Loucy (cell line): ENCODE data around the gene TTC24.

Experiments used
- H2AFZ ChIP-seq: fragments of 200-600 bp; sonication (generic); 2 replicates; pipeline ENCODE4 v1.6.0; 2016; ENCODE audit warnings: antibody characterized with exemption, mild to moderate bottlenecking, low read length, moderate library complexity
- H3F3A ChIP-seq: fragments of 200-600 bp; 2 replicates; pipeline ENCODE4 v1.6.0; 2016; ENCODE audit warnings: antibody characterized with exemption, low read depth, mild to moderate bottlenecking
- H3K27me3 ChIP-seq: fragments of 200-600 bp; sonication (generic); 2 replicates; pipeline ENCODE4 v1.6.1; 2014; ENCODE audit warnings: low read length, mild to moderate bottlenecking; ENCODE audit not compliant: insufficient read depth, poor library complexity, severe bottlenecking
- H3K36me3 ChIP-seq: fragments of 200-600 bp; sonication (generic); 2 replicates; pipeline ENCODE4 v1.6.1; 2016; ENCODE audit warnings: low read length; ENCODE audit not compliant: insufficient read depth
- H3K4me1 ChIP-seq: fragments of 200-600 bp; sonication (generic); 2 replicates; pipeline ENCODE4 v1.5.1; 2014; ENCODE audit warnings: low read length, mild to moderate bottlenecking; ENCODE audit not compliant: insufficient read depth, poor library complexity, severe bottlenecking
- H3K4me2 ChIP-seq: fragments of 200-600 bp; sonication (generic); 2 replicates; pipeline ENCODE4 v1.6.0; 2014; ENCODE audit warnings: antibody characterized with exemption, low read length, low read depth, mild to moderate bottlenecking; ENCODE audit not compliant: poor library complexity, severe bottlenecking
- H3K4me3 ChIP-seq: fragments of 200-600 bp; sonication (generic); 2 replicates; pipeline ENCODE4 v1.5.1; 2014; ENCODE audit warnings: low read length, mild to moderate bottlenecking, mixed read lengths; ENCODE audit not compliant: poor library complexity, severe bottlenecking
- H3K79me2 ChIP-seq: fragments of 200-600 bp; sonication (generic); 2 replicates; pipeline ENCODE4 v1.6.1; 2014; ENCODE audit warnings: low read length; ENCODE audit not compliant: insufficient read depth
- H3K9ac ChIP-seq: fragments of 200-600 bp; sonication (generic); 2 replicates; pipeline ENCODE4 v1.6.0; 2014; ENCODE audit warnings: mild to moderate bottlenecking, low read depth, low read length, moderate library complexity; ENCODE audit not compliant: poor library complexity, severe bottlenecking
- H3K9me2 ChIP-seq: fragments of 200-600 bp; sonication (generic); replicated peaks from 2 replicates; pipeline ENCODE4 v1.6.1; 2016; ENCODE audit warnings: low read depth, low read length, mixed read lengths
- H3K9me3 ChIP-seq: fragments of 200-600 bp; sonication (generic); 2 replicates; pipeline ENCODE4 v1.6.1; 2014; ENCODE audit warnings: mild to moderate bottlenecking, antibody characterized with exemption, low read length, low read depth; ENCODE audit not compliant: insufficient read depth
- H4K20me1 ChIP-seq: fragments of 200-600 bp; sonication (generic); 2 replicates; pipeline ENCODE4 v1.6.0; 2014; ENCODE audit warnings: antibody characterized with exemption, low read length, mild to moderate bottlenecking; ENCODE audit not compliant: insufficient read depth, poor library complexity, severe bottlenecking
- CTCF ChIP-seq: fragments of 200-600 bp; sonication (generic); conservative IDR thresholded peaks from 2 replicates; pipeline ENCODE4 v1.5.1; 2014; ENCODE audit warnings: mild to moderate bottlenecking, antibody characterized with exemption, low read length
- EZH2phosphoT487 ChIP-seq: fragments of 200-600 bp; IDR thresholded peaks from 2 replicates; pipeline ENCODE4 v1.6.1; 2018; ENCODE audit warnings: antibody characterized with exemption, mild to moderate bottlenecking, moderate library complexity, borderline replicate concordance

The TTC24 gene

GRCh38 chr1:156559086-156559796 is 20.3 kb upstream of the TTC24 start:
- no peak overlapping the region for H3K9ac ChIP-seq

GRCh38 chr1:156559797-156560385 is 19.6 kb upstream of the TTC24 start:
- H3K9me2 ChIP-seq = no peaks in the 10 kb centered on the region
- H3K9me3 ChIP-seq = no peaks in the 10 kb centered on the region
- H3K4me3 ChIP-seq = no peak overlapping the region
- H2AFZ ChIP-seq = no peak overlapping the region
- no peaks in the 10 kb centered on the region for H3K79me2 ChIP-seq
- no peaks in the 10 kb centered on the region for H3K4me1 ChIP-seq
- H3K9ac ChIP-seq = no peak overlapping the region
- no peaks in the 10 kb centered on the region for H3K27me3 ChIP-seq
- peaks cover 9% of the 10 kb centered on the region; the same call in 1 of the 2 replicates for H3K36me3 ChIP-seq
- no peaks in the 10 kb centered on the region for H3F3A ChIP-seq
- TF ChIP-seq EZH2phosphoT487 (no peak), CTCF (no peak)
- H4K20me1 ChIP-seq = no peaks in the 10 kb centered on the region
- no peak overlapping the region for H3K4me2 ChIP-seq

More at GRCh38 chr1:156559086-156559796, 20.3 kb upstream of the TTC24 start:
- H3K4me3 ChIP-seq = no peak overlapping the region
- H3F3A ChIP-seq = no peaks in the 10 kb centered on the region
- H3K36me3 ChIP-seq = peaks cover 8% of the 10 kb centered on the region; the same call in 1 of the 2 replicates
- H2AFZ ChIP-seq = no peak overlapping the region
- TF ChIP-seq EZH2phosphoT487 = no peak
- no peaks in the 10 kb centered on the region for H3K27me3 ChIP-seq
- H3K9me3 ChIP-seq = no peaks in the 10 kb centered on the region
- H3K4me1 ChIP-seq = no peaks in the 10 kb centered on the region
- H3K9me2 ChIP-seq = no peaks in the 10 kb centered on the region
- H4K20me1 ChIP-seq = no peaks in the 10 kb centered on the region
- no peak overlapping the region for H3K4me2 ChIP-seq
- no peaks in the 10 kb centered on the region for H3K79me2 ChIP-seq

- no peaks in the 10 kb centered on the region for H3K9me2 ChIP-seq
- no peak overlapping the region for H3K9ac ChIP-seq
- peaks cover 9% of the 10 kb centered on the region; the same call in 1 of the 2 replicates for H3K36me3 ChIP-seq
- no peaks in the 10 kb centered on the region for H3F3A ChIP-seq
- no peak overlapping the region for H3K4me2 ChIP-seq
- H3K4me1 ChIP-seq = no peaks in the 10 kb centered on the region
- TF ChIP-seq CTCF (no peak), EZH2phosphoT487 (no peak)
- no peaks in the 10 kb centered on the region for H3K79me2 ChIP-seq
- no peaks in the 10 kb centered on the region for H3K27me3 ChIP-seq
- no peak overlapping the region for H2AFZ ChIP-seq
- H3K4me3 ChIP-seq = no peak overlapping the region
- H3K9me3 ChIP-seq = no peaks in the 10 kb centered on the region
- H4K20me1 ChIP-seq = no peaks in the 10 kb centered on the region
Observed at GRCh38 chr1:156560585-156561163, 18.8 kb upstream of the TTC24 start.
